GM12891 (cell line): ENCODE measurements around the gene RGS7.

Experiments used
- POLR2A ChIP-seq: IDR thresholded peaks from 2 replicates; pipeline ENCODE4 v1.6.1; 2011; ENCODE audit warnings: low read depth, low read length, control low read depth
- POLR2AphosphoS5 ChIP-seq: IDR thresholded peaks from 2 replicates; pipeline ENCODE4 v1.6.1; 2011; ENCODE audit warnings: low read depth, low read length, control low read depth
- POU2F2 ChIP-seq: IDR thresholded peaks from 2 replicates; pipeline ENCODE4 v1.6.1; 2011; ENCODE audit warnings: low read depth, mild to moderate bottlenecking, control low read depth, low read length, moderate library complexity
- SPI1 ChIP-seq: IDR thresholded peaks from 2 replicates; pipeline ENCODE4 v1.6.1; 2011; ENCODE audit warnings: low read depth, low read length, control low read depth
- TAF1 ChIP-seq: IDR thresholded peaks from 2 replicates; pipeline ENCODE4 v1.6.1; 2011; ENCODE audit warnings: low read depth, low read length, control low read depth

GRCh38 chr1:240794046-240794843 is 562.8 kb downstream of the RGS7 start:
- TF ChIP-seq POLR2A (no peak), POLR2AphosphoS5 (no peak), SPI1 (peak; percentile 60), POU2F2 (no peak), TAF1 (no peak)
